Measurements from ENCODE around the gene POFUT2.

POFUT2 gene

DNA sequence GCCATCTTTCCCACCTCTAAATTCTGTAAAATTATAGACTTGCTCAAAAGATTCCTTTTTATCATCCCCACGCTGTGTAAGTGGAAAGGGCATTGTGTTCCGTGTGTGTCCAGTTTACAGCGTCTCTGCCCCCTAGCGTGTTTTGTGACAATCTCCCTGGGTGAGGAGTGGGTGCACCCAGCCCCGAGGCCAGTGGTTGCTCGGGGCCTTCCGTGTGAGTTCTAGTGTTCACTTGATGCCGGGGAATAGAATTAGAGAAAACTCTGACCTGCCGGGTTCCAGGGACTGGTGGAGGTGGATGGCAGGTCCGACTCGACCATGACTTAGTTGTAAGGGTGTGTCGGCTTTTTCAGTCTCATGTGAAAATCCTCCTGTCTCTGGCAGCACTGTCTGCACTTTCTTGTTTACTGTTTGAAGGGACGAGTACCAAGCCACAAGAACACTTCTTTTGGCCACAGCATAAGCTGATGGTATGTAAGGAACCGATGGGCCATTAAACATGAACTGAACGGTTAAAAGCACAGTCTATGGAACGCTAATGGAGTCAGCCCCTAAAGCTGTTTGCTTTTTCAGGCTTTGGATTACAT lies 61.9 kb downstream of the POFUT2 start:
- TF ChIP-seq CREB5 (CRISPR knock-in tag; IDR thresholded peaks at IDR 0.05; ENCODE audit: low read depth): no peak
- no peak for TF ChIP-seq ISL1 (CRISPR knock-in tag; IDR thresholded peaks at IDR 0.05)
- no peak for TF ChIP-seq ZFP3 (CRISPR knock-in tag; IDR thresholded peaks at IDR 0.05)
- no peak for TF ChIP-seq SNAI2 (CRISPR knock-in tag; IDR thresholded peaks at IDR 0.05)
- TF ChIP-seq ZC3H10 (CRISPR knock-in tag; IDR thresholded peaks at IDR 0.05): no peak
- no peak for TF ChIP-seq TCF4 (CRISPR knock-in tag; IDR thresholded peaks at IDR 0.05; ENCODE audit: borderline replicate concordance)
- TF ChIP-seq TOX (CRISPR knock-in tag; IDR thresholded peaks at IDR 0.05; ENCODE audit: borderline replicate concordance): no peak
- no peak for TF ChIP-seq OSR1 (CRISPR knock-in tag; IDR thresholded peaks at IDR 0.05)
- TF ChIP-seq, protein P1, sequence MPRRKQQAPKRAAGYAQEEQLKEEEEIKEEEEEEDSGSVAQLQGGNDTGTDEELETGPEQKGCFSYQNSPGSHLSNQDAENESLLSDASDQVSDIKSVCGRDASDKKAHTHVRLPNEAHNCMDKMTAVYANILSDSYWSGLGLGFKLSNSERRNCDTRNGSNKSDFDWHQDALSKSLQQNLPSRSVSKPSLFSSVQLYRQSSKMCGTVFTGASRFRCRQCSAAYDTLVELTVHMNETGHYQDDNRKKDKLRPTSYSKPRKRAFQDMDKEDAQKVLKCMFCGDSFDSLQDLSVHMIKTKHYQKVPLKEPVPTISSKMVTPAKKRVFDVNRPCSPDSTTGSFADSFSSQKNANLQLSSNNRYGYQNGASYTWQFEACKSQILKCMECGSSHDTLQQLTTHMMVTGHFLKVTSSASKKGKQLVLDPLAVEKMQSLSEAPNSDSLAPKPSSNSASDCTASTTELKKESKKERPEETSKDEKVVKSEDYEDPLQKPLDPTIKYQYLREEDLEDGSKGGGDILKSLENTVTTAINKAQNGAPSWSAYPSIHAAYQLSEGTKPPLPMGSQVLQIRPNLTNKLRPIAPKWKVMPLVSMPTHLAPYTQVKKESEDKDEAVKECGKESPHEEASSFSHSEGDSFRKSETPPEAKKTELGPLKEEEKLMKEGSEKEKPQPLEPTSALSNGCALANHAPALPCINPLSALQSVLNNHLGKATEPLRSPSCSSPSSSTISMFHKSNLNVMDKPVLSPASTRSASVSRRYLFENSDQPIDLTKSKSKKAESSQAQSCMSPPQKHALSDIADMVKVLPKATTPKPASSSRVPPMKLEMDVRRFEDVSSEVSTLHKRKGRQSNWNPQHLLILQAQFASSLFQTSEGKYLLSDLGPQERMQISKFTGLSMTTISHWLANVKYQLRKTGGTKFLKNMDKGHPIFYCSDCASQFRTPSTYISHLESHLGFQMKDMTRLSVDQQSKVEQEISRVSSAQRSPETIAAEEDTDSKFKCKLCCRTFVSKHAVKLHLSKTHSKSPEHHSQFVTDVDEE (CRISPR knock-in tag; IDR thresholded peaks at IDR 0.05): no peak
- no peak for TF ChIP-seq CSRNP3 (CRISPR knock-in tag; IDR thresholded peaks at IDR 0.05)
- no peak for TF ChIP-seq ZNF70 (CRISPR knock-in tag; IDR thresholded peaks at IDR 0.05)
- TF ChIP-seq RARB (CRISPR knock-in tag; IDR thresholded peaks at IDR 0.05): no peak
- TF ChIP-seq ZFP30 (CRISPR knock-in tag; IDR thresholded peaks at IDR 0.05): no peak
- no peak for TF ChIP-seq PATZ1 (CRISPR knock-in tag; IDR thresholded peaks at IDR 0.05; ENCODE audit: borderline replicate concordance)
- ATAC-seq: no peak

- TF ChIP-seq ISL1 (CRISPR knock-in tag; IDR thresholded peaks at IDR 0.05): no peak
- TF ChIP-seq ZFP3 (CRISPR knock-in tag; IDR thresholded peaks at IDR 0.05): no peak
- TF ChIP-seq CREB5 (CRISPR knock-in tag; IDR thresholded peaks at IDR 0.05; ENCODE audit: low read depth): no peak
- TF ChIP-seq PPARA (CRISPR knock-in tag; IDR thresholded peaks at IDR 0.05; ENCODE audit: borderline replicate concordance): no peak
- TF ChIP-seq ZFP30 (CRISPR knock-in tag; IDR thresholded peaks at IDR 0.05): no peak
- TF ChIP-seq CSDC2 (CRISPR knock-in tag; IDR thresholded peaks at IDR 0.05): no peak
- TF ChIP-seq ZNF70 (CRISPR knock-in tag; IDR thresholded peaks at IDR 0.05): no peak
- TF ChIP-seq GLIS3 (CRISPR knock-in tag; IDR thresholded peaks at IDR 0.05): no peak
- TF ChIP-seq ARNTL (CRISPR knock-in tag; IDR thresholded peaks at IDR 0.05; ENCODE audit: borderline replicate concordance, low read depth): no peak
- TF ChIP-seq TCF4 (CRISPR knock-in tag; IDR thresholded peaks at IDR 0.05; ENCODE audit: borderline replicate concordance): no peak
- TF ChIP-seq, protein P1 (CRISPR knock-in tag; IDR thresholded peaks at IDR 0.05): no peak
- no peak for TF ChIP-seq BACH2 (CRISPR knock-in tag; IDR thresholded peaks at IDR 0.05; ENCODE audit: borderline replicate concordance)
- no peak for TF ChIP-seq SNAI2 (CRISPR knock-in tag; IDR thresholded peaks at IDR 0.05)
- no peak for TF ChIP-seq ZNF8 (CRISPR knock-in tag; IDR thresholded peaks at IDR 0.05)
- TF ChIP-seq ZC3H10 (CRISPR knock-in tag; IDR thresholded peaks at IDR 0.05): no peak
- no peak for TF ChIP-seq OSR1 (CRISPR knock-in tag; IDR thresholded peaks at IDR 0.05)
- no peak for ATAC-seq
Measured at GRCh38 chr21:45225041-45225740, 62.5 kb downstream of the POFUT2 start.
